HG02852 (cell line): ENCODE data around the gene SSRP1.
"Not testable (repeated sequence)": the region's sequence is repeated elsewhere in the genome, so short reads cannot be mapped to it uniquely, and the experiment has no call there.

Experiments used
- ATAC-seq: cut with Tn5 transposase; IDR thresholded peaks from one replicate; pipeline ENCODE4 v1.9.1; 2021; ENCODE audit warnings: mild to moderate bottlenecking, moderate library complexity; ENCODE audit not compliant: unreplicated experiment

The SSRP1 gene

GRCh38 chr11:57339328-57339727 lies 3.6 kb upstream of the SSRP1 start:
- ATAC-seq, result no peak

- ATAC-seq, result no peak
These were observed 2.5 kb upstream of the SSRP1 start, which contains the start of gene P2RX3 for GRCh38 chr11:57338142-57338541. Gene P2RX3 (plus strand): TSS chr11:57338352. CDS start chr11:57338551, 199 bp downstream.

GRCh38 chr11:57336856-57337255 lies 1.2 kb upstream of the SSRP1 start:
- ATAC-seq, result not testable (repeated sequence)

- ATAC-seq, result peak; percentile 2
These were observed 497 bp upstream of the SSRP1 start for GRCh38 chr11:57336111-57336666.

GRCh38 chr11:57335023-57335342 lies 709 bp downstream of the SSRP1 start:
- no peak for ATAC-seq

- ATAC-seq, result no peak
These were observed 2.8 kb downstream of the SSRP1 start for GRCh38 chr11:57332694-57333440.

GRCh38 chr11:57331720-57332119 lies 4.0 kb downstream of the SSRP1 start:
- ATAC-seq, result no peak

GRCh38 chr11:57330029-57330428 lies 5.7 kb downstream of the SSRP1 start:
- ATAC-seq, result no peak

GRCh38 chr11:57327721-57328120 lies 8.0 kb downstream of the SSRP1 start:
- ATAC-seq, result no peak

- peak; percentile 1 for ATAC-seq
These were observed 10.0 kb downstream of the SSRP1 start for GRCh38 chr11:57325735-57326048.

- peak; percentile 86 for ATAC-seq
These were observed 10.6 kb downstream of the SSRP1 start, which contains the start of gene TNKS1BP1 for GRCh38 chr11:57324886-57325734. Gene TNKS1BP1 (minus strand): TSS chr11:57324952. CDS start chr11:57321885, 3,067 bp downstream.

GRCh38 chr11:57324154-57324885 lies 11.4 kb downstream of the SSRP1 start:
- no peak for ATAC-seq

GRCh38 chr11:57323855-57324153 lies 11.9 kb downstream of the SSRP1 start:
- ATAC-seq, result no peak

GRCh38 chr11:57323167-57323854 lies 12.4 kb downstream of the SSRP1 start:
- no peak for ATAC-seq

- ATAC-seq, result no peak
These were observed 13.2 kb downstream of the SSRP1 start for GRCh38 chr11:57322256-57323166.

- no peak for ATAC-seq
These were observed 14.1 kb downstream of the SSRP1 start for GRCh38 chr11:57321388-57322255.

GRCh38 chr11:57320719-57321387 lies 14.8 kb downstream of the SSRP1 start:
- ATAC-seq, result no peak

- ATAC-seq, result no peak
These were observed 15.5 kb downstream of the SSRP1 start for GRCh38 chr11:57320067-57320718.
